ENCODE results near the gene GPS2.
A peak's percentile ranks its signal among the peaks of the same experiment; 100 is the strongest.

Gene GPS2, protein sequence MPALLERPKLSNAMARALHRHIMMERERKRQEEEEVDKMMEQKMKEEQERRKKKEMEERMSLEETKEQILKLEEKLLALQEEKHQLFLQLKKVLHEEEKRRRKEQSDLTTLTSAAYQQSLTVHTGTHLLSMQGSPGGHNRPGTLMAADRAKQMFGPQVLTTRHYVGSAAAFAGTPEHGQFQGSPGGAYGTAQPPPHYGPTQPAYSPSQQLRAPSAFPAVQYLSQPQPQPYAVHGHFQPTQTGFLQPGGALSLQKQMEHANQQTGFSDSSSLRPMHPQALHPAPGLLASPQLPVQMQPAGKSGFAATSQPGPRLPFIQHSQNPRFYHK

GRCh38 chr17:7314719-7315569, at the start of gene GPS2:
Gene GPS2 (minus strand): TSS chr17:7315360. CDS start chr17:7315052, 308 bp downstream.
- peak; percentile 87 to 91 for DNase-seq (ENCODE audit: low read depth in 2 of 2)

GRCh38 chr17:7363311-7363710, 48.2 kb upstream of the GPS2 start:
- DNase-seq (ENCODE audit: low read depth in 2 of 2), result no peak

GRCh38 chr17:7361906-7362305, 46.7 kb upstream of the GPS2 start:
- no peak for DNase-seq (ENCODE audit: low read depth in 2 of 2)

DNA sequence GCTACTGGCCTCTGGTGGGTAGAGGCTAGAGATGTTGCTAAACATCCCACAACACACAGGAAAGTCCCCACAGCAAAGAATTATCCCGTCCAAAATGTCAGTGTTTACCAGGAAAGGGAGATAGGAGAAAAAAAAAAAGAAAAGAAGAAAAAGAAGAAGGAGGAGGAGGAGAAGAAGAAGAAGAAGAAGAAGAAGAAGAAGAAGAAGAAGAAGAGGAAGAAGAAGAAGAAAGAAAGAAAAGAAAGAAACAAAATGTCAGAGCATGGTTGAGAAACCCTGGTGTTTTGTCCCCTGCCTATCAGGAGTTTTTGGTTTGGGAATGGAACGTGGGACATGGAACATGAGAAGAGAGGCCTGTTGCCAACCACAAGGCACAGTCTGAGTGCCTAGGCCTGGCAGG, 42.2 kb upstream of the GPS2 start:
- no peak for DNase-seq (ENCODE audit: low read depth in 2 of 2)

DNA sequence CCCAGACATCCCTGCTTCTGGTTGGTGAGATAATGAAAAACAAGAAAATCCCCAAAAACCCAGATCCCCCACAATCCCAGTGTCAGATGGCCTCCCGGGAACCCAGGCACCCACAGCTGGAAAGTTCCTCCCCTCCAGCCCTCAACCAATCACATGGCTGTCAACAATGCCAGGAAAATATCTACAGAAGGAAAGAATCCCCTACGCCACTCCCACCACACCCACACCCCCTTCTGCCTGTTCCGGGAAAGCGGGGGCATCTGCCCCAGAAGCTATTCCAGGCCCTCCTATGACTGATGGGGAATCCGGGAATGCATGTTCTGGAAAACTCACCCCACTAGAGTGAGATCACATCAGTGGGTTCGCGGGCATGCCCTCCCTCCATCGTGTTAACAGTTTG, 41.6 kb upstream of the GPS2 start:
- DNase-seq (ENCODE audit: low read depth in 2 of 2), result no peak

DNA sequence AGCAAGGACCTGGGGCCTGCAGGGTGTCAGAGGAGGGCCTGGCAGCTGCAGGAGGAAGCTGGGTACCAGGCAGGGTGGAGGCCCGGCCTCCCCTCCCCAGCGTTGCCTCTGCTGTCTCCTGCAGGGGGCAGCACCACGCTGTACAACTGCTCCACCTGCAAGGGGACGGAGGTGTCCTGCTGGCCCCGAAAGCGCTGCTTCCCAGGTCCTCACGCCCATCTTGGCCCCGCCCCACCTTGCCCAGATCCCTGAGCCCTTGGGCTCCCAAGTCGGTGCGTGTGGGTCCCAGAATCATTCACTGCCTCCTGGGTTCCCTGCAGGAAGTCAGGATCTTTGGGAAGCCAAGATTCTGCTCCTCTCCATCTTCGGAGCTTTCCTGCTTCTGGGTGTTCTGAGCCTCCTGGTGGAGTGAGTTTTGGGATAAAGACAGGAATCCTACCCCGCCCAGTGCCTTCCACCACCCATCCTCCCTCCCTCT, 41.0 kb upstream of the GPS2 start:
- peak; percentile 74 to 85 for DNase-seq (ENCODE audit: low read depth in 2 of 2)

DNA sequence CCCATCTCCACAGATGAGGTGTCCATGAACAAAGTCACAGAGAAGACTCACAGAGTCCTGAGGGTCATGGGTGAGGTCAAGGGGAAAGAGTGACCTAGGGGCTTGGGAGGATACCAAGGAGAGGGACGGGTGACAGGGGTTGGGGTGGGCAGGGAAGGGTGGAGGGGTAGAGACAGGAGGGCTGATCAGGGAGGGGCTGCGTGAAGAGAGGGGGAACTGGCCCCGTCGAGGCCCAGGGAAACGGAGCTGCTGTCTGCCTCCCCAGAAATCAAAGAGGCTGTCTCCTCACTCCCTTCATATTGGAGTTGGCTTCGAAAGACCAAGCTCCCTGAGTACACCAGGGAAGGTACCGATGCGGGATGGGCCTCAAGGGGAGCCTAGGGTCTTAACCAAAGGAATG, 40.4 kb upstream of the GPS2 start:
- no peak for DNase-seq (ENCODE audit: low read depth in 2 of 2)

DNA sequence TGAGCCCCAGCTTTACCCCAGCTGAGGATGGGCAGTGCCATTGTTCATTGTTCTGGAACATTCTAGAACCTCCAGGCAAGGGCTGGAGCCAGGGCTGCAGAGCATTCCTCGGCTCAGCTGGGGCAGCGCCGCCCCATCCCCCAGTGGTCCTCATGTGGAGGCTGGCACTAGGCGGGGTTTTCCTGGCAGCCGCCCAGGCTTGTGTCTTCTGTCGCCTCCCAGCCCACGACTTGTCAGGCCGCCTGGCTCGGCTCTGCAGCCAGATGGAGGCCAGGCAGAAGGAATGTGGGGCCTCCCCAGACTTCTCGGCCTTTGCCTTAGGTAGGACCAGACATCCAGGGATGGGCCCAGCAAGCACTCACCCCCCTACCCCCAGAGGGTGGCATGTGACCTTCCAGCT, 39.9 kb upstream of the GPS2 start, which contains the start of gene TMEM95:
Gene TMEM95, plus strand, starts transcription at position 104 of the 400 bp plus-strand sequence. Its CDS starts 49 bp downstream, at position 153.
- DNase-seq (ENCODE audit: low read depth in 2 of 2), result no peak

- no peak for DNase-seq (ENCODE audit: low read depth in 2 of 2)
These were observed 39.2 kb upstream of the GPS2 start for GRCh38 chr17:7354262-7354843.

GRCh38 chr17:7352910-7353635, 37.9 kb upstream of the GPS2 start:
- no peak for DNase-seq (ENCODE audit: low read depth in 2 of 2)

GRCh38 chr17:7352503-7352889, 37.3 kb upstream of the GPS2 start:
- no peak for DNase-seq (ENCODE audit: low read depth in 2 of 2)

GRCh38 chr17:7351665-7352502, 36.7 kb upstream of the GPS2 start, which contains the start of gene KCTD11:
Gene KCTD11 (plus strand): TSS chr17:7352162.
- peak in 1 of 2 experiments; percentile 73 for DNase-seq (ENCODE audit: low read depth in 2 of 2)

- DNase-seq (ENCODE audit: low read depth in 2 of 2), result no peak
These were observed 33.5 kb upstream of the GPS2 start for GRCh38 chr17:7348478-7349242.

DNA sequence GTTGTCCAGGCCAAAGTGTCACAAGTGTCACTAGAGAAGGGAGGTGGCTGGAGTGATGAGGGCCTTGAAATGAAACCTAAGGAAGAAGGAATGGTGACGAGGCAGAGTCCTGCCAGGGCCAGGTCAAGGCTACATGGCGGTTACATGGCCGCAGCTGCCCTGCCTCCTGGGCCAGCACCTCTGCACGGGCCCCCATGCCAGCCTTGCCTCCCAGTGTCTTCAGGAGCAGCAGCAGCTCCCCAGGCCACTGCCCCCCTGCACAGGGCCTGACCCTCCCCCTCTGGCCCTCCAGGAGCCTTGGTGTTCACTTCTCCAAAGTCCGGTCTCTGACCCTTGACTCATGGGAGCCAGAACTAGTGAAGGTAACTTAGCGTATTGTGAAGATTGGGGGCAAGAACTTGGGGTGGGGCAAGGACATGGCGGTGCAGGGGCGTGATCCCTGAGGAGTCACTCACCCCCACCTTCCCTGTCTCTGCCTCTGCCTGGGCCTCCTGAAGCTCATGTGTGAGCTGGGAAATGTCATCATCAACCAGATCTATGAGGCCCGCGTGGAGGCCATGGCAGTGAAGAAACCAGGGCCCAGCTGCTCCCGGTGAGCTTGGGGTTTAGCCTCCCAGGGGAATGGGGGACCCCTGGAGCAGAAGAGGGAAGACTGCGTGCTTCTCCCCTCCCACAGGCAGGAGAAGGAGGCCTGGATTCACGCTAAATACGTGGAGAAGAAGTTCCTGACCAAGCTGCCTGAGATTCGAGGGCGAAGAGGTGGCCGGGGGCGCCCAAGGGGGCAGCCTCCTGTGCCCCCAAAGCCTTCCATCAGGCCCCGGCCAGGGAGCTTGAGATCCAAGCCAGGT, 32.7 kb upstream of the GPS2 start:
- DNase-seq (ENCODE audit: low read depth in 2 of 2), result no peak

DNA sequence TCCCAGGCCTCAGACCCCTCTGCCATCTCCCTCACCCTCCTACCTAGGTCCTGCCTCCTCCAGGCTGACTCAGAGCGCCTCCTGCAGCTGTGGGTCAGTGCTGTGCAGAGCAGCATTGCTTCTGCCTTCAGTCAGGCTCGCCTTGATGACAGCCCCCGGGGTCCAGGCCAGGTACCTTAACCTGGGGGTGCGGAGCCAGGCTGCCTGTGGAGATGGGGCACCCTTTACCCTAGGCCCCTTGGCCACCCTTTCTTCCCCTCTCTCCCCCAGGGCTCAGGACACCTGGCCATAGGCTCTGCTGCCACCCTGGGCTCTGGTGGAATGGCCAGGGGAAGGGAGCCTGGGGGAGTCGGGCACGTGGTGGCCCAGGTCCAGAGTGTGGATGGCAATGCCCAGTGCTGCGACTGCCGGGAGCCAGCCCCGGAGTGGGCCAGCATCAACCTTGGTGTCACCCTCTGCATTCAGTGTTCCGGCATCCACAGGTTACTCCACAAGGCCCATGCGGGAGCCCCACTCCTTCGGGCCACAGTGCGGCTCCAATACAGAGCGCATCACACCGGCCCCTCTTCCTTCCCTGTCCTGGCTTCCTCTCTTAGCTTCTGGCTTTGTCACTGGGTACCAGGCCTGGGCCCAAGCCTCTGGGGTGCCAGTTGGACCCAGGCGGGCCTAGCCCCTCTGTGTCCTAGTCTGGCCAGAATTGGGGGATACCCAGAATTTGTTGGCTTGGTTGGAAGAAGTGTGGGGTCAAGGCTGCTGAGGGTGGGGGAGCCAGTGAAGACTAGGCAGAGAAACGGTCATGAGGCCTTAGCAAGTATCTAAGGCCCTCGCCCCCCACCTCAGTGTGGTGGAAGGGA, 31.8 kb upstream of the GPS2 start:
- no peak for DNase-seq (ENCODE audit: low read depth in 2 of 2)

- DNase-seq (ENCODE audit: low read depth in 2 of 2), result no peak
These were observed 28.1 kb upstream of the GPS2 start for GRCh38 chr17:7343250-7343649.

GRCh38 chr17:7341842-7342241, 26.7 kb upstream of the GPS2 start:
- no peak for DNase-seq (ENCODE audit: low read depth in 2 of 2)

DNA sequence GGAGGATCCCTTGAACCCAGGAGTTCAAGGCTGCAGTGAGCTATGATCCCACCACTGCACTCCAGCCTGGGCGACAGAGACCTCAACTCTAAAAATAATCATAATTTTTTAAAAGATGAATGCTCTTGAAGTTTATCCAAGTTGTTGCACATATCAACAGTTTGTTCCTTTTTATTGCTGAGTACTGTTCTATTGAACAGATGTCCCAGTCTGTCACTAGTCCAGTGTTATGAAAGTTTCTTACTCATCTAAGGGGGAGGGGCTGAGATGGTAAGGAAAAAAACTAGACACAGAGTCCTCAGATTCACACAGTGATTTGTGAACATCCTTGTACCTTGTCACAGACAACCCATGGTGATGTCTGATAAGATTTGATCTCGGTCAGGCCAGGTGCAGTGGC, 25.0 kb upstream of the GPS2 start:
- DNase-seq (ENCODE audit: low read depth in 2 of 2), result no peak
